Mesothelial cell of epicardium (in vitro differentiated cells): ENCODE results near the gene TBC1D23. TPM values are rescaled to one million over a fixed set of nuclear protein-coding genes. Genes with fewer than 3 reads are reported as not detected.
"Not testable (repeated sequence)": the region's sequence is repeated elsewhere in the genome, so short reads cannot be mapped to it uniquely, and the experiment has no call there.

Source experiments
- DNase-seq, 2 experiments: peaks; one replicate each; pipeline ENCODE4 v3.0.0; 2021; ENCODE audit warnings: low spot score in 2 of 2; ENCODE audit not compliant: unreplicated experiment in 2 of 2
- H3K27ac Mint-ChIP-seq: 2 replicates; pipeline ENCODE4 v1.8.0; 2021; ENCODE audit warnings: mixed read lengths
- H3K27me3 Mint-ChIP-seq: 2 replicates; pipeline ENCODE4 v1.8.0; 2021; ENCODE audit warnings: low read depth, mixed read lengths
- H3K36me3 Mint-ChIP-seq: 2 replicates; pipeline ENCODE4 v1.8.0; 2021; ENCODE audit warnings: mixed read lengths
- H3K4me1 Mint-ChIP-seq: 2 replicates; pipeline ENCODE4 v1.8.0; 2021; ENCODE audit warnings: mixed read lengths
- H3K4me3 Mint-ChIP-seq: 2 replicates; pipeline ENCODE4 v1.8.0; 2021; ENCODE audit warnings: mild to moderate bottlenecking, moderate library complexity, mixed read lengths
- H3K9me3 Mint-ChIP-seq: 2 replicates; pipeline ENCODE4 v1.8.0; 2021; ENCODE audit warnings: mixed read lengths
- total RNA-seq: library from RNA; stranded (reverse); gene quantifications from 3 replicates; pipeline ENCODE4 v1.2.1, GENCODE V29; 2021
- TF ChIP-seq, protein P1 (sequence below): fragments of 200-600 bp; sonication (generic); IDR thresholded peaks from one replicate; pipeline ENCODE4 v1.5.0; 2021; ENCODE audit warnings: antibody characterized with exemption; ENCODE audit not compliant: unreplicated experiment

Gene TBC1D23
- total RNA-seq, 1 donor from 2014 or later: 34.0 TPM

DNA sequence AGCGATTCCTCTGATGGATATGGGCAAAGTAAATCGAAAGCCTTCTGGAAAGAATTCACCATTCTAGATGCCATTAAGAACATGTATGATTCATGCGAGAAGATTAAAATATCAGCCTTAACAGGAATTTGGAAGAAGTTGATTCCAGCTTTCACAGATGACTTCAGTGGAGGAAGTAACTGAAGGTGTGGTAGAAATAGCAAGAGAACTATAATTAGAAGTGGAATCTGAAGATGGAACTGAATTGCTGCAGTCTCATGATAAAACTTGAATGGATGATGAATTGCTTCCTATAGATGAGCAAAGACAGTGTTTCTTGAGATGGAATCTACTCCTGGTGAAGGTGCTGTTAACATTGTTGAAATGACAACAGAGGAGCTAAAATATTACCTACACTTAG lies 30.1 kb upstream of the TBC1D23 start:
- Mint-ChIP-seq H3K27me3 (no peaks in the 10 kb centered on the region), H3K27ac (no peak overlapping the region), H3K4me1 (peaks cover 2% of the 10 kb centered on the region), H3K36me3 (no peaks in the 10 kb centered on the region), H3K9me3 (no peaks in the 10 kb centered on the region), H3K4me3 (no peak overlapping the region)
- DNase-seq: no peak
- TF ChIP-seq, protein P1, sequence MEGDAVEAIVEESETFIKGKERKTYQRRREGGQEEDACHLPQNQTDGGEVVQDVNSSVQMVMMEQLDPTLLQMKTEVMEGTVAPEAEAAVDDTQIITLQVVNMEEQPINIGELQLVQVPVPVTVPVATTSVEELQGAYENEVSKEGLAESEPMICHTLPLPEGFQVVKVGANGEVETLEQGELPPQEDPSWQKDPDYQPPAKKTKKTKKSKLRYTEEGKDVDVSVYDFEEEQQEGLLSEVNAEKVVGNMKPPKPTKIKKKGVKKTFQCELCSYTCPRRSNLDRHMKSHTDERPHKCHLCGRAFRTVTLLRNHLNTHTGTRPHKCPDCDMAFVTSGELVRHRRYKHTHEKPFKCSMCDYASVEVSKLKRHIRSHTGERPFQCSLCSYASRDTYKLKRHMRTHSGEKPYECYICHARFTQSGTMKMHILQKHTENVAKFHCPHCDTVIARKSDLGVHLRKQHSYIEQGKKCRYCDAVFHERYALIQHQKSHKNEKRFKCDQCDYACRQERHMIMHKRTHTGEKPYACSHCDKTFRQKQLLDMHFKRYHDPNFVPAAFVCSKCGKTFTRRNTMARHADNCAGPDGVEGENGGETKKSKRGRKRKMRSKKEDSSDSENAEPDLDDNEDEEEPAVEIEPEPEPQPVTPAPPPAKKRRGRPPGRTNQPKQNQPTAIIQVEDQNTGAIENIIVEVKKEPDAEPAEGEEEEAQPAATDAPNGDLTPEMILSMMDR: no peak

DNA sequence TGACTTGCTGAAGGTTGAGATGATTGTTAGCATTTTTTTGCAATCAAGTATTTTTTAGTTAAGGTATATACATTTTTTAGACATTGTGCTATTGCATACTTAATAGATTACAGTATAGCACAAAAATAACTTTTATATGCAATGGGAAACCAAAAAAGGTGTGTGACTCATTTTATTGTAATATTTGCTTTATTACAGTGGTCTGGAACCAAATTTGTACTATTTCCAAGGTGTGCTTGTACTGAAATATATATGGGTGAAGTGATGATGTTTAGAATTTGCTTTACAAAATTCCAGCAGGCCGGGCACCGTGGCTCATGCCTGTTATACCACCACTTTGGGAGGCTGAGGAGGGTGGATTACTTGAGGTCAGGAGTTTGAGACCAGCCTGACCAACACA lies 29.1 kb upstream of the TBC1D23 start:
- DNase-seq: no peak
- Mint-ChIP-seq H3K27ac (no peak overlapping the region), H3K27me3 (no peaks in the 10 kb centered on the region), H3K4me3 (no peak overlapping the region), H3K4me1 (peaks cover 1% of the 10 kb centered on the region), H3K9me3 (no peaks in the 10 kb centered on the region), H3K36me3 (no peaks in the 10 kb centered on the region)
- TF ChIP-seq, protein P1: no peak

DNA sequence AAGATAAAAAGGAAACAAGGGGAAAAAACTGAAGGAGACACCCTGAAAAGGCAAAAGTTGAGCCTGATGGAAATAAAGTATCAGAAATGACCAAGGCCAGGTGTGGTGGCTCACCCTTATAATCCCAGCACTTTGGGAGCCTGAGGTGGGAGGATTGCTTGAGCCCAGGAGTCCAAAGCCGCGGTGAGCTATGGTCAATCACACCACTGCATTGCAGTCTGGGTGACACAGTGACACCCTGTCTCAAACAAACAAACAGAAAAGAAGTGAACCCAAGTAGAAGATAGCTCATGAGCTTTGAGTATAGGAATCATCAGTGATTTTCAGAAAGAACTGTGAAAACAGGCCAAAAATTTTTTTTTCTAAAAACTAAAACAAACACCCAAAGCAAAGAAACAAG lies 26.4 kb upstream of the TBC1D23 start:
- DNase-seq: no peak
- no peak overlapping the region for H3K4me3 Mint-ChIP-seq
- TF ChIP-seq, protein P1: no peak
- H3K4me1 Mint-ChIP-seq: no peaks in the 10 kb centered on the region
- peaks cover 4% of the 10 kb centered on the region for H3K36me3 Mint-ChIP-seq
- no peak overlapping the region for H3K27ac Mint-ChIP-seq
- H3K27me3 Mint-ChIP-seq: no peaks in the 10 kb centered on the region
- peaks cover 8% of the 10 kb centered on the region for H3K9me3 Mint-ChIP-seq

DNA sequence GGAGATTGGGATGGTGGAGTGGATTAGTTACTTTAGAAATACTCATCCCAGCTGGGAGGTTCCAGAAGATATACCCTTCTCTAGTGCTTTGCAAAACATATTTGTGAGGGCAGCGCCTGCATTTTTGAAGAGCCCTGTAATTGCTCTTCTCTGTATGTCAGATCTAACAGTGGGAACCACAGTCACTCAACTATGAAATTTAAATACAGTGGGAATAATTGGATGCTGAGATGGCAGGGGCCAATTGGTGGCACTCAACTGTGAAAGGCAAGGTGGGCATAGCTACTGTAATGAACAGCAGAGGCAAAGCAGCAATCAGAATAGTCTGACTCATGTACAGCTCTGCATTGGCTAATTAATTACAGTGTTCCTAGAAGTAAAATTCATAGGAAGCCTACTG lies 22.2 kb upstream of the TBC1D23 start:
- Mint-ChIP-seq H3K4me3 (no peak overlapping the region), H3K27ac (no peak overlapping the region), H3K27me3 (no peaks in the 10 kb centered on the region), H3K9me3 (peaks cover 19% of the 10 kb centered on the region), H3K36me3 (peaks cover 4% of the 10 kb centered on the region), H3K4me1 (no peaks in the 10 kb centered on the region)
- DNase-seq: no peak
- TF ChIP-seq, protein P1: no peak

DNA sequence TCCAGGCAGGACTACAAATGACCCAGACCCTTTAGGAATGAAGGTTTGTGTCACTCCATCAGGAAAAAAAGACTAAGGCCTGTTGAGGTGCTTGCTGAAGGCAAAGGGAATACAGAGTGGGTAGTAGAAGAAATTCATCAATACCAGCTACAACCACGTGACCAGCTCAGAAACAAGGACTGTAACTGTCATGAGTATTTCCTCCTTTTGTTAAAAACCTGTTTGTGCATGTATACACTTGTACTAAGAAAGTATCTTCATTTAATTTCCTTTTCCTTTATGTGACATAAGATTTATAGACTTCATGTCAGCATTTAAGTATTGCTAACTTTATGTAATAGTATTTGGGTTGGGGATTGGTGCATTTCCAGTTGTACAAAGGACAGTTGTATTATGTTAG lies 18.3 kb upstream of the TBC1D23 start:
- H3K4me3 Mint-ChIP-seq, H3K27ac Mint-ChIP-seq: not testable (repeated sequence)

DNA sequence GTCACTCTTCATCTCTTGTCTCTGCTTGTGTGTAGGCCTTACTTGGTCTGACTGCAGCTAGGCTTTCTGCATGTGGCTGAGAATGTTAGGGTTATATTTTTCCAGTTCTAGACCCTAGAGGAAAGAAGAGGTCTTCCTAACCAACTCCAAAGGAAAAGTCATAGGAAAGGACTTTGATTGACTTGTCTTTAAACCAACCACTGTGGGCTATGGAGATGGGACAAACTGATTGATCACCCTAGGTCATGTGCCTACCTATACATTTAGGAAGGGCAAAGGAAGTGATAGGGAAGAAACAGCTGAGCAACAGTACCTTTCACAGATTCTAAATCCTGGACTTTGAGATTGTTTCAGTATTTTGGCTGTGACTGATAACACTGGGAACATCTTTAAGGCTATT lies 16.5 kb upstream of the TBC1D23 start:
- H3K4me3 Mint-ChIP-seq: no peak overlapping the region
- H3K27ac Mint-ChIP-seq: no peak overlapping the region
- peaks cover 11% of the 10 kb centered on the region for H3K9me3 Mint-ChIP-seq
- no peaks in the 10 kb centered on the region for H3K4me1 Mint-ChIP-seq
- no peaks in the 10 kb centered on the region for H3K36me3 Mint-ChIP-seq
- TF ChIP-seq, protein P1: no peak
- H3K27me3 Mint-ChIP-seq: no peaks in the 10 kb centered on the region
- no peak for DNase-seq

More for the DNA sequence above, 18.3 kb upstream of the TBC1D23 start:
- not testable (repeated sequence) for H3K27me3 Mint-ChIP-seq, DNase-seq, H3K4me1 Mint-ChIP-seq, H3K36me3 Mint-ChIP-seq
- H3K9me3 Mint-ChIP-seq: peaks cover 19% of the 10 kb centered on the region
